Measurements from ENCODE around the gene DACT1.
A peak's percentile ranks its signal among the peaks of the same experiment; 100 is the strongest.
"Not testable (repeated sequence)": the region's sequence is repeated elsewhere in the genome, so short reads cannot be mapped to it uniquely, and the experiment has no call there.

DACT1 gene

GRCh38 chr14:58637391-58638230, at the start of gene DACT1:
DACT1 (plus strand) TSS chr14:58637962; CDS start chr14:58638203, 241 bp downstream.
- H3K4me3 Mint-ChIP-seq = peak within 1 kb of the TSS; percentile 82
- H3K27ac Mint-ChIP-seq = no peak within 1 kb of the TSS
- DNase-seq (ENCODE audit: low spot score in 2 of 2) = peak; percentile 6 to 63
- no peaks in the 10 kb centered on the region for H3K9me3 Mint-ChIP-seq
- H3K36me3 Mint-ChIP-seq = no peaks in the 10 kb centered on the region
- ATAC-seq = peak; percentile 65
- H3K4me1 Mint-ChIP-seq = peaks cover 8% of the 10 kb centered on the region

GRCh38 chr14:58588321-58588720, 49.4 kb upstream of the DACT1 start:
- H3K36me3 Mint-ChIP-seq, H3K27ac Mint-ChIP-seq: not testable (repeated sequence)

GRCh38 chr14:58593977-58594376, 43.8 kb upstream of the DACT1 start:
- Mint-ChIP-seq H3K4me3 (no peak overlapping the region), H3K9me3 (no peaks in the 10 kb centered on the region), H3K4me1 (no peaks in the 10 kb centered on the region), H3K36me3 (no peaks in the 10 kb centered on the region), H3K27ac (no peak overlapping the region)
- ATAC-seq (no peak), DNase-seq (ENCODE audit: low spot score in 2 of 2) (no peak)

More at GRCh38 chr14:58588321-58588720, 49.4 kb upstream of the DACT1 start:
- H3K4me1 Mint-ChIP-seq; DNase-seq (ENCODE audit: low spot score in 2 of 2); H3K4me3 Mint-ChIP-seq; ATAC-seq; H3K9me3 Mint-ChIP-seq: not testable (repeated sequence)

GRCh38 chr14:58597041-58597440, 40.7 kb upstream of the DACT1 start:
- H3K27ac Mint-ChIP-seq = no peak overlapping the region
- DNase-seq (ENCODE audit: low spot score in 2 of 2) = no peak

GRCh38 chr14:58598028-58598803, 39.5 kb upstream of the DACT1 start:
- H3K4me3 Mint-ChIP-seq = no peak overlapping the region
- no peaks in the 10 kb centered on the region for H3K36me3 Mint-ChIP-seq
- ATAC-seq (no peak), DNase-seq (ENCODE audit: low spot score in 2 of 2) (no peak)
- no peak overlapping the region for H3K27ac Mint-ChIP-seq
- H3K9me3 Mint-ChIP-seq = no peaks in the 10 kb centered on the region
- no peaks in the 10 kb centered on the region for H3K4me1 Mint-ChIP-seq

More at GRCh38 chr14:58597041-58597440, 40.7 kb upstream of the DACT1 start:
- Mint-ChIP-seq H3K9me3 (no peaks in the 10 kb centered on the region), H3K4me1 (no peaks in the 10 kb centered on the region), H3K4me3 (no peak overlapping the region), H3K36me3 (no peaks in the 10 kb centered on the region)
- ATAC-seq = no peak

GRCh38 chr14:58598804-58599525, 38.8 kb upstream of the DACT1 start:
- no peak overlapping the region for H3K27ac Mint-ChIP-seq

GRCh38 chr14:58599707-58600106, 38.1 kb upstream of the DACT1 start:
- Mint-ChIP-seq H3K4me1 (no peaks in the 10 kb centered on the region), H3K36me3 (no peaks in the 10 kb centered on the region), H3K9me3 (no peaks in the 10 kb centered on the region), H3K27ac (no peak overlapping the region), H3K4me3 (no peak overlapping the region)
- ATAC-seq = no peak
- no peak for DNase-seq (ENCODE audit: low spot score in 2 of 2)

More at GRCh38 chr14:58598804-58599525, 38.8 kb upstream of the DACT1 start:
- no peaks in the 10 kb centered on the region for H3K36me3 Mint-ChIP-seq
- H3K4me3 Mint-ChIP-seq = no peak overlapping the region
- no peak for DNase-seq (ENCODE audit: low spot score in 2 of 2)
- no peaks in the 10 kb centered on the region for H3K4me1 Mint-ChIP-seq
- ATAC-seq = no peak
- H3K9me3 Mint-ChIP-seq = no peaks in the 10 kb centered on the region

- ATAC-seq = no peak
- Mint-ChIP-seq H3K4me1 (no peaks in the 10 kb centered on the region), H3K4me3 (no peak overlapping the region), H3K27ac (no peak overlapping the region), H3K36me3 (no peaks in the 10 kb centered on the region), H3K9me3 (no peaks in the 10 kb centered on the region)
- no peak for DNase-seq (ENCODE audit: low spot score in 2 of 2)
Measured at GRCh38 chr14:58605465-58605864, 32.3 kb upstream of the DACT1 start.

GRCh38 chr14:58607131-58607951, 30.4 kb upstream of the DACT1 start:
- no peaks in the 10 kb centered on the region for H3K4me1 Mint-ChIP-seq
- no peaks in the 10 kb centered on the region for H3K36me3 Mint-ChIP-seq
- no peak for ATAC-seq
- no peak overlapping the region for H3K4me3 Mint-ChIP-seq
- no peak for DNase-seq (ENCODE audit: low spot score in 2 of 2)
- H3K27ac Mint-ChIP-seq = no peak overlapping the region
- no peaks in the 10 kb centered on the region for H3K9me3 Mint-ChIP-seq

- no peaks in the 10 kb centered on the region for H3K36me3 Mint-ChIP-seq
- no peak for ATAC-seq
- no peaks in the 10 kb centered on the region for H3K4me1 Mint-ChIP-seq
- no peak for DNase-seq (ENCODE audit: low spot score in 2 of 2)
- no peak overlapping the region for H3K27ac Mint-ChIP-seq
- no peaks in the 10 kb centered on the region for H3K9me3 Mint-ChIP-seq
- H3K4me3 Mint-ChIP-seq = no peak overlapping the region
Measured at GRCh38 chr14:58607952-58608317, 29.8 kb upstream of the DACT1 start.

GRCh38 chr14:58617619-58618018, 20.1 kb upstream of the DACT1 start:
- H3K27ac Mint-ChIP-seq = no peak overlapping the region

GRCh38 chr14:58620011-58620410, 17.8 kb upstream of the DACT1 start:
- ATAC-seq (peak; percentile 48), DNase-seq (ENCODE audit: low spot score in 2 of 2) (no peak)
- Mint-ChIP-seq H3K4me1 (no peaks in the 10 kb centered on the region), H3K36me3 (no peaks in the 10 kb centered on the region), H3K27ac (no peak overlapping the region), H3K9me3 (no peaks in the 10 kb centered on the region), H3K4me3 (no peak overlapping the region)

More at GRCh38 chr14:58617619-58618018, 20.1 kb upstream of the DACT1 start:
- no peak for DNase-seq (ENCODE audit: low spot score in 2 of 2)
- H3K9me3 Mint-ChIP-seq = no peaks in the 10 kb centered on the region
- H3K36me3 Mint-ChIP-seq = no peaks in the 10 kb centered on the region
- no peak for ATAC-seq
- H3K4me1 Mint-ChIP-seq = no peaks in the 10 kb centered on the region
- no peak overlapping the region for H3K4me3 Mint-ChIP-seq

GRCh38 chr14:58625438-58625837, 12.3 kb upstream of the DACT1 start:
- DNase-seq (ENCODE audit: low spot score in 2 of 2) (no peak), ATAC-seq (no peak)
- Mint-ChIP-seq H3K36me3 (no peaks in the 10 kb centered on the region), H3K27ac (no peak overlapping the region), H3K4me1 (no peaks in the 10 kb centered on the region), H3K4me3 (no peak overlapping the region), H3K9me3 (no peaks in the 10 kb centered on the region)

- Mint-ChIP-seq H3K27ac (no peak overlapping the region), H3K9me3 (no peaks in the 10 kb centered on the region), H3K4me1 (no peaks in the 10 kb centered on the region), H3K4me3 (no peak overlapping the region), H3K36me3 (no peaks in the 10 kb centered on the region)
- ATAC-seq (no peak), DNase-seq (ENCODE audit: low spot score in 2 of 2) (no peak)
Measured at GRCh38 chr14:58626431-58626831, 11.3 kb upstream of the DACT1 start.

GRCh38 chr14:58628406-58628805, 9.4 kb upstream of the DACT1 start:
- Mint-ChIP-seq H3K36me3 (no peaks in the 10 kb centered on the region), H3K9me3 (no peaks in the 10 kb centered on the region), H3K4me1 (no peaks in the 10 kb centered on the region), H3K4me3 (no peak overlapping the region), H3K27ac (no peak overlapping the region)
- DNase-seq (ENCODE audit: low spot score in 2 of 2) = no peak
- no peak for ATAC-seq

Measured in stimulated activated effector memory CD8-positive, alpha-beta T cell treated with anti-CD3 and anti-CD28 coated beads, Interleukin-12 subunit alpha, Interleukin-12 subunit beta, amount 100 ng/mL, for 72 hours (primary cell).